ENCODE measurements around the gene TNFRSF17.

DNA sequence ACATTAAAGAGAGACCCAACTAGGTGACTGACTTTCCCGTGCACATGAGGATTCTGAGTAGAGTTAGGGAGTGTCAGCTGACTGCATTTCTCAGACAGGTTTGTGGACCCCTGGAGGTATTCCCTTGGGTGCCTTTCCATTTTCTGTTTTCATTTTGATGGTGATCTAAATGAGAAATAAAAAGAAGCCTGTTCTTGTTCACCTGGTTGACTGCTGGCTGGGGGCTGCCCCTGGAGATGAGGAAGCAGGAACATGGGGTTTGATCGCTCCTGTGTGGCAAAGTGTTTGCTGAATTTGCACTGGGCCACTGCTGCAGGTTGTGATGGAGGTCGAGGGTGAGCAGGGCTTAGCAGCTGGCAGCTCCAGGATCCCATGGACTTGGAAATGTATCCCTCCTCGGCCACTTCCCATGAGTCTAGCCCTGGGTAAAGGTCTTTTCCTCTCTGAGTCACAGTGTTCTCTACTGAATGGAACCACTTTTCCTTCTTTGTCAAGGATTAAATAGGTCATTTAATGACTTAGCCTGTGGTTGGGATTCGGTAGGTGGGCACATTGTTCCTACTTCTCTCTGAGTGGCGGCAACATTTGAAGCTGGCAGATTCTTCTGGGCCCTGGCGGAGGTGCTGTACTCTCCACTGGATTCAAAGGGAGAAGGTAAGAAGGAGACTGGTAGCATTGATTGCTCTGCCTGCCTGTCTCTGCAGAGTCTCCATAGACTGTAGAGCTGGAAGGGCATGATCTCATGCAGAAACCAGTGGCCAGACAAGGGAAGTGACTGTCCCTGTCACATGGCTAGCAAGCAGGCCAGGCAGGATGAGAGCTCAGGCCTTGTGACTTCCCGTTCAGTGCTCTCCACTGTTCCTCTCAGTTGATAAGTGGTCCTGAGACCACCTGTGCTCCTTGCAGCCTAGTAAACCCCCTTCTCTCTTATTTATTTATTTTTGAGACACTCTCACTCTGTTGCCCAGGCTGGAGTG lies 29.4 kb downstream of the TNFRSF17 start:
- TF ChIP-seq CTCF (IDR thresholded peaks at IDR 0.05) (no peak), POLR2A (IDR thresholded peaks at IDR 0.05) (no peak)
